H9 (cell line): ENCODE measurements around the gene ASB7. TPM values are rescaled to one million over a fixed set of nuclear protein-coding genes. Genes with fewer than 3 reads are reported as not detected.

Experiments used
- DNase-seq: peaks from one replicate; pipeline ENCODE4 v3.0.0-alpha.2; 2017
- H2AFZ ChIP-seq: one replicate; pipeline ENCODE4 v1.6.1; 2013; ENCODE audit warnings: mild to moderate bottlenecking, low read length, control low read depth, moderate library complexity
- H2AK5ac ChIP-seq: 2 replicates; pipeline ENCODE4 v1.6.1; 2013; ENCODE audit warnings: low read length, control low read depth, mixed read lengths; ENCODE audit not compliant: insufficient read length
- H2BK120ac ChIP-seq: one replicate; pipeline ENCODE4 v1.6.1; 2013; ENCODE audit warnings: low read depth, mild to moderate bottlenecking, low read length, control low read depth, inconsistent platforms; ENCODE audit not compliant: poor library complexity, severe bottlenecking
- H2BK12ac ChIP-seq: 2 replicates; pipeline ENCODE4 v1.6.1; 2013; ENCODE audit warnings: low read length, control low read depth, mixed read lengths, low read depth; ENCODE audit not compliant: insufficient read length
- H2BK15ac ChIP-seq: 2 replicates; pipeline ENCODE4 v1.6.1; 2013; ENCODE audit warnings: low read depth, low read length, control low read depth
- H2BK20ac ChIP-seq: one replicate; pipeline ENCODE4 v1.6.1; 2013; ENCODE audit warnings: low read depth, mild to moderate bottlenecking, low read length, control low read depth, inconsistent platforms; ENCODE audit not compliant: poor library complexity, severe bottlenecking
- H2BK5ac ChIP-seq: 2 replicates; pipeline ENCODE4 v1.6.1; 2013; ENCODE audit warnings: low read length, control low read depth, mixed read lengths; ENCODE audit not compliant: insufficient read length
- H3K14ac ChIP-seq: 2 replicates; pipeline ENCODE4 v1.6.1; 2013; ENCODE audit warnings: low read length, control low read depth; ENCODE audit not compliant: insufficient read depth
- H3K18ac ChIP-seq: 2 replicates; pipeline ENCODE4 v1.6.1; 2013; ENCODE audit warnings: low read depth, mild to moderate bottlenecking, mixed read lengths, low read length, control low read depth; ENCODE audit not compliant: insufficient read length
- H3K23ac ChIP-seq: 2 replicates; pipeline ENCODE4 v1.6.1; 2013; ENCODE audit warnings: low read length, control low read depth, mixed read lengths, low read depth; ENCODE audit not compliant: insufficient read length
- H3K23me2 ChIP-seq: 2 replicates; pipeline ENCODE4 v1.6.1; 2013; ENCODE audit warnings: low read depth, mild to moderate bottlenecking, mixed read lengths, low read length, control low read depth; ENCODE audit not compliant: insufficient read length, poor library complexity, severe bottlenecking
- H3K27ac ChIP-seq: 2 replicates; pipeline ENCODE4 v1.5.1; 2013; ENCODE audit warnings: low read length, control low read depth, mixed read lengths, low read depth; ENCODE audit not compliant: insufficient read length
- H3K27me3 ChIP-seq: 2 replicates; pipeline ENCODE4 v1.6.1; 2013; ENCODE audit warnings: low read length, control low read depth, inconsistent platforms; ENCODE audit not compliant: insufficient read depth
- H3K4ac ChIP-seq: 2 replicates; pipeline ENCODE4 v1.6.1; 2013; ENCODE audit warnings: low read depth, mild to moderate bottlenecking, control low read depth, inconsistent platforms, low read length, moderate library complexity
- H3K4me1 ChIP-seq: 2 replicates; pipeline ENCODE4 v1.6.1; 2013; ENCODE audit warnings: low read length, control low read depth, inconsistent platforms; ENCODE audit not compliant: insufficient read depth
- H3K4me2 ChIP-seq: 2 replicates; pipeline ENCODE4 v1.6.1; 2013; ENCODE audit warnings: low read length, control low read depth, mixed read lengths; ENCODE audit not compliant: insufficient read length, insufficient read depth
- H3K56ac ChIP-seq: 2 replicates; pipeline ENCODE4 v1.6.1; 2013; ENCODE audit warnings: low read depth, mild to moderate bottlenecking, mixed read lengths, low read length, control low read depth; ENCODE audit not compliant: insufficient read length
- H3K79me1 ChIP-seq: 2 replicates; pipeline ENCODE4 v1.6.1; 2013; ENCODE audit warnings: low read depth, mild to moderate bottlenecking, moderate library complexity, low read length, control low read depth, inconsistent platforms; ENCODE audit not compliant: insufficient read depth, poor library complexity, severe bottlenecking
- H3K79me2 ChIP-seq: 2 replicates; pipeline ENCODE4 v1.6.1; 2013; ENCODE audit warnings: low read length, control low read depth, inconsistent platforms; ENCODE audit not compliant: insufficient read depth
- H3K9ac ChIP-seq: 2 replicates; pipeline ENCODE4 v1.6.1; 2013; ENCODE audit warnings: low read length, control low read depth, mixed read lengths; ENCODE audit not compliant: insufficient read length; ENCODE audit errors: extremely low read depth
- H3K9me3 ChIP-seq: one replicate; pipeline ENCODE4 v1.6.1; 2013; ENCODE audit warnings: low read depth, low read length, inconsistent platforms; ENCODE audit not compliant: control insufficient read depth
- H3T11ph ChIP-seq: one replicate; pipeline ENCODE4 v1.6.1; 2013; ENCODE audit warnings: mild to moderate bottlenecking, low read length, control low read depth, inconsistent platforms
- H4K20me1 ChIP-seq: one replicate; pipeline ENCODE4 v1.6.1; 2013; ENCODE audit not compliant: control insufficient read depth, insufficient read length, insufficient read depth
- H4K5ac ChIP-seq: 2 replicates; pipeline ENCODE4 v1.6.1; 2013; ENCODE audit warnings: low read depth, mild to moderate bottlenecking, mixed read lengths, low read length, control low read depth; ENCODE audit not compliant: insufficient read length
- H4K8ac ChIP-seq: replicated peaks from 2 replicates; pipeline ENCODE4 v1.6.1; 2013; ENCODE audit warnings: low read length, control low read depth, mixed read lengths, low read depth; ENCODE audit not compliant: insufficient read length
- H4K91ac ChIP-seq: 2 replicates; pipeline ENCODE4 v1.6.1; 2013; ENCODE audit warnings: low read depth, mild to moderate bottlenecking, moderate library complexity, mixed read lengths, low read length, control low read depth; ENCODE audit not compliant: insufficient read length
- H3K27ac Mint-ChIP-seq, 3 experiments: 2 replicates in 2 of 3; 3 replicates in 1 of 3; pipeline ENCODE4 v1.8.0; 2020 to 2021; ENCODE audit warnings: mixed read lengths in 3 of 3, mild to moderate bottlenecking in 1 of 3, moderate library complexity in 1 of 3
- H3K27me3 Mint-ChIP-seq: 2 replicates; pipeline ENCODE4 v1.8.0; 2021; ENCODE audit warnings: low read depth, mild to moderate bottlenecking, moderate library complexity, mixed read lengths
- H3K36me3 Mint-ChIP-seq, 3 experiments: 2 replicates in 2 of 3; 3 replicates in 1 of 3; pipeline ENCODE4 v1.8.0; 2020 to 2021; ENCODE audit warnings: low read depth in 3 of 3, mixed read lengths in 3 of 3; ENCODE audit not compliant: insufficient read depth in 1 of 3
- H3K4me1 Mint-ChIP-seq, 2 experiments: 2 replicates each; pipeline ENCODE4 v1.8.0; 2020; ENCODE audit warnings: mixed read lengths in 2 of 2
- H3K4me3 Mint-ChIP-seq, 2 experiments: 2 replicates in 1 of 2; 3 replicates in 1 of 2; pipeline ENCODE4 v1.8.0; 2020 to 2021; ENCODE audit warnings: mild to moderate bottlenecking in 2 of 2, mixed read lengths in 2 of 2, moderate library complexity in 1 of 2
- H3K9me3 Mint-ChIP-seq, 2 experiments: 2 replicates in 1 of 2; 3 replicates in 1 of 2; pipeline ENCODE4 v1.8.0; 2020; ENCODE audit warnings: mild to moderate bottlenecking in 2 of 2, mixed read lengths in 2 of 2, moderate library complexity in 1 of 2
- WGBS: extraction: QIAGEN DNeasy Blood & Tissue Kit; methylation state at CpG from one replicate; pipeline ENCODE4 v1.1.7; 2013; ENCODE audit warnings: missing lambda C conversion rate, low lambda C conversion rate, mixed read lengths; ENCODE audit not compliant: insufficient read length; ENCODE audit errors: extremely low coverage; 5-methylcytosine and 5-hydroxymethylcytosine counted together
- total RNA-seq: library from RNA; stranded (reverse); gene quantifications from 2 replicates; pipeline ENCODE4 v1.2.1, GENCODE V29; 2021
- TF ChIP-seq, protein P1 (sequence below): fragments of 200-600 bp; sonication (generic); conservative IDR thresholded peaks from 3 replicates; pipeline ENCODE4 v1.8.0; 2021; ENCODE audit warnings: antibody characterized with exemption, mild to moderate bottlenecking

Gene ASB7
- total RNA-seq, 1 experiment from 2014 or later: 12.8 TPM

- Histone ChIP-seq H3K14ac (no peak overlapping the region), H2BK5ac (no peak overlapping the region), H2BK20ac (no peak overlapping the region), H2AK5ac (no peak overlapping the region), H3K4ac (no peak overlapping the region), H3K4me1 (no peaks in the 10 kb centered on the region), H3K23me2 (no peaks in the 10 kb centered on the region), H2BK15ac (no peak overlapping the region), H4K8ac (no peak overlapping the region), H3K79me1 (peaks cover 3% of the 10 kb centered on the region), H3K18ac (no peak overlapping the region), H3K23ac (no peak overlapping the region), H3K9me3 (no peaks in the 10 kb centered on the region), H4K91ac (no peak overlapping the region), H2BK120ac (no peak overlapping the region), H3K27ac (no peak overlapping the region), H4K20me1 (no peaks in the 10 kb centered on the region), H3T11ph (no peak overlapping the region), H2AFZ (no peak overlapping the region), H3K4me2 (no peak overlapping the region), H3K79me2 (no peaks in the 10 kb centered on the region), H3K9ac (no peak overlapping the region), H2BK12ac (no peak overlapping the region), H4K5ac (no peak overlapping the region), H3K27me3 (no peaks in the 10 kb centered on the region; the same call in 1 of the 2 replicates), H3K56ac (no peak overlapping the region)
- H3K4me3 Mint-ChIP-seq: no peak overlapping the region
- H3K27ac Mint-ChIP-seq: no peak overlapping the region
- TF ChIP-seq, protein P1, sequence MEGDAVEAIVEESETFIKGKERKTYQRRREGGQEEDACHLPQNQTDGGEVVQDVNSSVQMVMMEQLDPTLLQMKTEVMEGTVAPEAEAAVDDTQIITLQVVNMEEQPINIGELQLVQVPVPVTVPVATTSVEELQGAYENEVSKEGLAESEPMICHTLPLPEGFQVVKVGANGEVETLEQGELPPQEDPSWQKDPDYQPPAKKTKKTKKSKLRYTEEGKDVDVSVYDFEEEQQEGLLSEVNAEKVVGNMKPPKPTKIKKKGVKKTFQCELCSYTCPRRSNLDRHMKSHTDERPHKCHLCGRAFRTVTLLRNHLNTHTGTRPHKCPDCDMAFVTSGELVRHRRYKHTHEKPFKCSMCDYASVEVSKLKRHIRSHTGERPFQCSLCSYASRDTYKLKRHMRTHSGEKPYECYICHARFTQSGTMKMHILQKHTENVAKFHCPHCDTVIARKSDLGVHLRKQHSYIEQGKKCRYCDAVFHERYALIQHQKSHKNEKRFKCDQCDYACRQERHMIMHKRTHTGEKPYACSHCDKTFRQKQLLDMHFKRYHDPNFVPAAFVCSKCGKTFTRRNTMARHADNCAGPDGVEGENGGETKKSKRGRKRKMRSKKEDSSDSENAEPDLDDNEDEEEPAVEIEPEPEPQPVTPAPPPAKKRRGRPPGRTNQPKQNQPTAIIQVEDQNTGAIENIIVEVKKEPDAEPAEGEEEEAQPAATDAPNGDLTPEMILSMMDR: no peak
- H3K9me3 Mint-ChIP-seq: no peaks in the 10 kb centered on the region
- WGBS: no CpG with 5 or more reads among the region's 8 CpGs
- no peak for DNase-seq
- H3K27me3 Mint-ChIP-seq: no peaks in the 10 kb centered on the region
- H3K36me3 Mint-ChIP-seq: no peaks in the 10 kb centered on the region; a peak in 1 of 7 replicates
- peaks cover 9 to 12% of the 10 kb centered on the region in 2 experiments for H3K4me1 Mint-ChIP-seq
Measured at GRCh38 chr15:100648951-100649350, 46.6 kb downstream of the ASB7 start.
